Large intestine (tissue), 3 donors: ENCODE data around the gene GRAMD2A. TPM values are rescaled to one million over a fixed set of nuclear protein-coding genes. Genes with fewer than 3 reads are reported as not detected.
A peak's percentile ranks its signal among the peaks of the same experiment; 100 is the strongest.

Experiments used
- DNase-seq, 2 donors: peaks; one replicate each; pipeline versions ENCODE4 v3.0.0 to v3.0.0-alpha.2; 2013
- H3K27ac ChIP-seq: one replicate; pipeline ENCODE4 v1.5.1; 2013; ENCODE audit warnings: low read length
- H3K27me3 ChIP-seq: 2 replicates; pipeline ENCODE4 v1.6.1; 2013; ENCODE audit warnings: low read length; ENCODE audit not compliant: control insufficient read depth, insufficient read depth
- H3K36me3 ChIP-seq: 2 replicates; pipeline ENCODE4 v1.6.1; 2013; ENCODE audit warnings: low read length; ENCODE audit not compliant: control insufficient read depth, insufficient read depth
- H3K4me1 ChIP-seq: one replicate; pipeline ENCODE4 v1.6.1; 2013; ENCODE audit warnings: low read length; ENCODE audit not compliant: control insufficient read depth, insufficient read depth
- H3K4me3 ChIP-seq: one replicate; pipeline ENCODE4 v1.5.1; 2013; ENCODE audit warnings: low read length
- H3K9me3 ChIP-seq: one replicate; pipeline ENCODE4 v1.6.1; 2013; ENCODE audit warnings: mild to moderate bottlenecking, low read depth, low read length, moderate library complexity; ENCODE audit not compliant: control insufficient read depth
- WGBS: methylation state at CpG from one replicate; pipeline ENCODE4 v1.1.5; 2013; ENCODE audit warnings: low lambda C conversion rate; ENCODE audit not compliant: insufficient coverage; 5-methylcytosine and 5-hydroxymethylcytosine counted together
- polyA plus RNA-seq: library from polyadenylated mRNA; unstranded; fragments of 120-200 nt; gene quantifications from one replicate; pipeline ENCODE4 v1.2.1, GENCODE V29; 2013

The GRAMD2A gene
- polyA plus RNA-seq, 1 donor, result 11.5 TPM

DNA sequence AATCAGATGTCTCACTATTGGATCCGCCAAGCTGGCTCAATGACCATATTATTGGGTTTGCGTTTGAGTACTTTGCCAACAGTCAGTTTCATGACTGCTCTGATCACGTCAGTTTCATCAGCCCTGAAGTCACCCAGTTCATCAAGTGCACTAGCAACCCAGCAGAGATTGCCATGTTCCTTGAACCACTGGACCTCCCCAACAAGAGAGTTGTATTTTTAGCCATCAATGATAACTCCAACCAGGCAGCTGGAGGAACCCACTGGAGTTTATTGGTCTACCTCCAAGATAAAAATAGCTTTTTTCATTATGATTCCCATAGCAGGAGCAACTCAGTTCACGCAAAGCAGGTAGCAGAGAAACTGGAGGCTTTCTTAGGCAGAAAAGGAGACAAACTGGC is 57.9 kb downstream of the GRAMD2A start:
- Histone ChIP-seq H3K36me3 (no peaks in the 10 kb centered on the region), H3K27me3 (no peaks in the 10 kb centered on the region), H3K4me3 (no peak overlapping the region), H3K4me1 (no peaks in the 10 kb centered on the region), H3K9me3 (no peaks in the 10 kb centered on the region), H3K27ac (no peak overlapping the region)
- no CpG with 5 or more reads among the region's 4 CpGs for WGBS
- no peak for DNase-seq

DNA sequence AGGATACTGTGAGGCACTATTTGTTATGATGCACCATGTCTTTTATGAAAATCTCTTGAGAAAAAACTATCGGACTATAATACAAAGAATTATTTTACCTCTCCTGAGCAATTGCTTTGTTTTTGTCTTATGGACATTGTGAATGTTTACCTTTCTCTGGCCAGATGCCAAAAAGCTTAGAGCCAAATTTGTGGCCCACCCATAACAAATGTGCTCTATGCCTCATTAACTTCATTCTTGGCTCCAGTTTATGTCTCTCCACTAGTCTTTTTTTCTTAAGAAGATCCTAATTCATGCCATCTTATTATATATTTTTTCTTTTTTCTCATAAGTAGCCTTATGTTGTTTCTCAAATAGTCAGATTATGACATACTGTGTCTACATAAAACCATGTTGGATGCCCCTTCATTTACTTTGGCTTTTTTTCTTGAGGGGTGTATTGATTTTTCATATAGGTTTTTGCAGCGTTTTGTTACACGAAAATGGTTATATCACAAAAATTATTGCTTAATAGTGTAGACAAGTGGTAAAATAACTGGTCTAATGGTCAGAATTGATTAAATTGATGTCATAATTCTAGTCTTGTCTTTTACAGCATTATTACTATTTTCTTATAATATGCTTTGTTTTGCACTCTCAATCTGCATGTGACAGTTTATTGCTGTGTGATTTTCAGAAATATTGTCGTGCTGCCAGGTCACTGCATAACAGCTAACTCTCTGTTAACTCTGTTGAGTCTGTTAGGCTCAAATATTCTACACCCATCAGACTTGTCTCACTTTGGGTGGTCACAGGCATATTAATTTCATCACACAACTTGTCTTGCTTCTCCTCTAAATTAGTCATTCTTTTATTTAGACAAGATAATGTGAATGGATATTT is 61.2 kb downstream of the GRAMD2A start:
- DNase-seq, result no peak
- WGBS, result 73% methylated on average over 3 of the region's 4 CpGs
- H3K27me3 ChIP-seq, result no peaks in the 10 kb centered on the region

DNA sequence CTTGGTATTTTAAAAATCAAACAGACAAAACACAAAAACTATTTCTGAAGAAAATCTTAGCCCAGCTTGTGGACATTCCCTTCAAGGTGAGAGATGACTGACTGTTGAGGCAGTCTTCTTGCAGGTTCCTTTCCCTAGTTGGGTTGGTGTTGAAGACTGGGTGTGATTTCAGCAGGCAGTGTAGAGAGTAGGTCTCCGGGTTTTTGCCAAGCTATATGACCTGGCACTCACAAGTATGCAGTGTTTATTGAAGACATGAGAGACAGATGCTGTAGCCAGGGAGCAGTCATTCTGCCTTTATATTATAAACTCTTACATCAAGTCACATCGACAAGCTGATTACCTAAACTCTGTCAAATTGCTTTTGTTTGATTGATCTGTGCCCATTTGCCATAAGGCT is 61.9 kb downstream of the GRAMD2A start:
- no peak overlapping the region for H3K4me3 ChIP-seq
- no peaks in the 10 kb centered on the region for H3K4me1 ChIP-seq
- H3K27ac ChIP-seq, result no peak overlapping the region
- H3K27me3 ChIP-seq, result no peaks in the 10 kb centered on the region
- no peak for DNase-seq
- no peaks in the 10 kb centered on the region for H3K36me3 ChIP-seq
- WGBS, result no CpG with 5 or more reads among the region's 2 CpGs
- H3K9me3 ChIP-seq, result no peaks in the 10 kb centered on the region

More for the DNA sequence above, 61.2 kb downstream of the GRAMD2A start:
- Histone ChIP-seq H3K9me3 (no peaks in the 10 kb centered on the region), H3K36me3 (no peaks in the 10 kb centered on the region), H3K4me1 (no peaks in the 10 kb centered on the region), H3K27ac (no peak overlapping the region), H3K4me3 (no peak overlapping the region)

DNA sequence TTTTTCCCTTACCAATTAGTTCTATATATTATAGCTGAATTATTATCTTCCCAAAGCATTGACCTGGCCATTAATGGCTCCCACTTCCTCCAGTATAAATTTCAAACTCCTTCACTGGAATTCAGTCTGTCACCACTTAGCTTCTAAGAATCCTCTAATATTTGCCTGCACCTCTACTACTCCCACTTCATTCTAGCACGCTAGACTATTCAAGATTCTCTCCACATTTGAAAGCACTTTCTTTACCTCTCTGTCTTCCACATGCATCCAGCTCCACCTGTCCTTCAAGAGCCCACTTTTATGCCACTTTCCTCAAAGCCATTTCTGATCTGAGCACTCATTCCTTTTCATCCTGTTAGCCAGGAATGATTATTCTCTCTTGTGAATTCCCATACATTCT is 64.4 kb downstream of the GRAMD2A start:
- Histone ChIP-seq H3K36me3 (no peaks in the 10 kb centered on the region), H3K27me3 (no peaks in the 10 kb centered on the region), H3K4me3 (no peak overlapping the region), H3K27ac (no peak overlapping the region), H3K4me1 (no peaks in the 10 kb centered on the region), H3K9me3 (no peaks in the 10 kb centered on the region)
- no peak for DNase-seq
- 88% methylated on average over 1 of the region's 1 CpG for WGBS

DNA sequence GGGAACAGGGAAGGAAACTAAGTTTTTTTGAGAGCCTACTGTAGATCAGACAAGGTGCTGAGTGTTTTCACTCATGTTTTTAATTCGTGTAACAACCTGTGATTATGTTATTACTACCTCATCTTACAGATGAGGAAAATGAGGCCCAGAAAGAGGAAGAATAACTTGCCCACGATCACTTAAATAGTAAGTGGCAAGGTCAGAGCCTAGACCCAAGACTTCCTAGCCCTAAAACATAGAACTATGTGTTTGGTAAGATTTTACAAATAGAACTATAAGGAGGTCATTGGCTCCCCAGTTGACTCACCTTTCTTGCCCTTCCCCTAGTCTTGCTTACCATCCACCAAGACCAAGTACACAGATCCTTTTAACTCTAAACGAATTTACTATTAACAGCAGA is 65.7 kb downstream of the GRAMD2A start:
- no peaks in the 10 kb centered on the region for H3K9me3 ChIP-seq
- 90% methylated on average over 2 of the region's 3 CpGs for WGBS
- H3K27ac ChIP-seq, result no peak overlapping the region
- no peaks in the 10 kb centered on the region for H3K27me3 ChIP-seq
- H3K4me1 ChIP-seq, result no peaks in the 10 kb centered on the region
- no peaks in the 10 kb centered on the region for H3K36me3 ChIP-seq
- H3K4me3 ChIP-seq, result no peak overlapping the region
- no peak for DNase-seq

DNA sequence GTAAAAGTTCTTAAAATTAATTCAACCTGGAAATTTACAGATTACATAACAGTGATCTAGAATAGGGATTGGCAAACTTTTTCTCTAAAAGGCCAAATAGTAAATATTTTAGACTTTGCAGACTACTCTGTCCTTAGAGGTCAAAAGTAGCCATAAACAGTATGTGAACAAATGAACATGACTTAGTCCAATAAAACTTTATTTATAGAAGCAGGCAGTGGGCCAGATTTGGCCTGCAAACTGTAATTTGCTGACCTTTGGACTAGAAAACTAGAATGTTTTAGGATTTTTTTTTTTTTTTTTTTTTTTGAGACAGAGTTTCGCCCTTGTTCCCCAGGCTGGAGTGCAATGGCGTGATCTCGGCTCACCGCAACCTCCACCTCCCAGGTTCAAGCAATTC is 67.3 kb downstream of the GRAMD2A start:
- Histone ChIP-seq H3K9me3 (no peaks in the 10 kb centered on the region), H3K36me3 (no peaks in the 10 kb centered on the region), H3K4me3 (no peak overlapping the region), H3K27me3 (no peaks in the 10 kb centered on the region), H3K4me1 (no peaks in the 10 kb centered on the region), H3K27ac (no peak overlapping the region)
- no CpG with 5 or more reads among the region's 4 CpGs for WGBS
- DNase-seq, result no peak

DNA sequence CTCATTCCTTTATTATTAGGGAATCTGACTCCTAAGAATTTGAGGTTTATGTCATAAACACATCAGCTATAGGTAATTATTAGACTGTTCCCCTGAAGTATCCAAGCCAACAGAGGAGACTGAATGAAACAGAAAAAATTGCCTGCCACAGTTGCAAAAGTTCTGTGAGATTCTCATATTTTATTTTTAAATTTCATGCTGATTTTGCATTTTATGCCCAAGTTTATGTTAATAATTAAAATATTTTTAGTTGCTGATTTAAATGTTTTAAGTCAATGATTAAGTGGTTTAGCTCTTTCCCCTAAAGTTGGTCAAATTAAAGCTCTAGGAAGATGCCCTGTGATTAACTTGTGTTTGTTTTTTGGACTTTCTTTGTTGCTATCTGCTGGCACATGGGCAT is 69.2 kb downstream of the GRAMD2A start:
- Histone ChIP-seq H3K4me3 (no peak overlapping the region), H3K9me3 (no peaks in the 10 kb centered on the region), H3K4me1 (no peaks in the 10 kb centered on the region), H3K36me3 (no peaks in the 10 kb centered on the region), H3K27ac (no peak overlapping the region), H3K27me3 (no peaks in the 10 kb centered on the region)
- no peak for DNase-seq

DNA sequence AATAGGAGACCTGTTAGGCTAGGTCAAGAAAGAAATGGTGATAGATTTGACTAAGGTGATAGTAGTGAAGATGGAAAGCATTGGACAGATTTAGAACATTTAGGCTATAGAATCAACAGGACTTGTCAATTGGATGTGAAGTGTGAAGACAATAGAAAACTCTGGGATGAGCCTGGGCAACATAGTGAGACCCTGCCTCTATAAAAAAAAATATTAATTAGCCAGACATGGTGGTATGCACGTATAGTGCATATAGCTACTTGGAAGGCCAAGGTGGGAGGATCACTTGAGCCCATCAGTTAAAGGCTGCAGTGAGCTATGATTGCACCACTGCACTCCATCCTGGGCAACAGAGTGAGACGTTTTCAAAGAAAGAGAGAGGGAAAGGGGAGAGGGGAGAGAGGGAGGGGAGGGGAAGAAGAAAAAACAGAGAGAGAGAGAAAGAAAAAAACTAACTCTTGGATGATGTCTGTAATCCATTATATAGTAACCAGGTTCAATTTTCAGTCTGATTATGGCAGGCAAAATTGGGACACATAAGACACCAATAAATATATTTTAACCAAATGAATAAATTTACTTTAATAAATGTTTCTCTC is 69.8 kb downstream of the GRAMD2A start:
- H3K4me1 ChIP-seq, result no peaks in the 10 kb centered on the region
- H3K4me3 ChIP-seq, result no peak overlapping the region
- no peaks in the 10 kb centered on the region for H3K36me3 ChIP-seq
- H3K9me3 ChIP-seq, result no peaks in the 10 kb centered on the region
- 20% methylated on average over 1 of the region's 2 CpGs for WGBS
- H3K27me3 ChIP-seq, result no peaks in the 10 kb centered on the region
- no peak overlapping the region for H3K27ac ChIP-seq
- DNase-seq, result no peak

DNA sequence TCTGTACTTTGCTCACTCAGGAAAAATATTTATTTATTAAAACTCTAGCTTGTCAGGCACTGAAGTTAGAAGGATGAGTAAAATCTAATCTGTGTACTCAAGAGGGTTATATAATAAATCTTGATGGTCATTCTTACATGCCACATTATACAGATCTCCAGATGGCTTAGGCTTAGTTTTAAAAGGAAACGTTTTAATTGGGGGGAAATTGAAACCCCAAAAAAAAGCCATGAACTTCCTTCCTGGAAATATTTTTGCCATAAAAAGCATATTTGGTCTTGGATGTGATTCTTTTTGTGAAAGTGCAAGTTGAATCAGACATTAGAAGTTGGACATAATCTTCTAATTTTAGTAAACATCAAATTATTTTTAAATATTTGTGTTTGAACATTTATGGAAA is 73.4 kb downstream of the GRAMD2A start:
- DNase-seq, result no peak
- no peaks in the 10 kb centered on the region for H3K36me3 ChIP-seq
- no peak overlapping the region for H3K4me3 ChIP-seq
- peaks cover under 1% of the 10 kb centered on the region for H3K4me1 ChIP-seq
- no CpG with 5 or more reads among the region's 1 CpG for WGBS
- no peaks in the 10 kb centered on the region for H3K27me3 ChIP-seq
- no peaks in the 10 kb centered on the region for H3K9me3 ChIP-seq
- no peak overlapping the region for H3K27ac ChIP-seq

DNA sequence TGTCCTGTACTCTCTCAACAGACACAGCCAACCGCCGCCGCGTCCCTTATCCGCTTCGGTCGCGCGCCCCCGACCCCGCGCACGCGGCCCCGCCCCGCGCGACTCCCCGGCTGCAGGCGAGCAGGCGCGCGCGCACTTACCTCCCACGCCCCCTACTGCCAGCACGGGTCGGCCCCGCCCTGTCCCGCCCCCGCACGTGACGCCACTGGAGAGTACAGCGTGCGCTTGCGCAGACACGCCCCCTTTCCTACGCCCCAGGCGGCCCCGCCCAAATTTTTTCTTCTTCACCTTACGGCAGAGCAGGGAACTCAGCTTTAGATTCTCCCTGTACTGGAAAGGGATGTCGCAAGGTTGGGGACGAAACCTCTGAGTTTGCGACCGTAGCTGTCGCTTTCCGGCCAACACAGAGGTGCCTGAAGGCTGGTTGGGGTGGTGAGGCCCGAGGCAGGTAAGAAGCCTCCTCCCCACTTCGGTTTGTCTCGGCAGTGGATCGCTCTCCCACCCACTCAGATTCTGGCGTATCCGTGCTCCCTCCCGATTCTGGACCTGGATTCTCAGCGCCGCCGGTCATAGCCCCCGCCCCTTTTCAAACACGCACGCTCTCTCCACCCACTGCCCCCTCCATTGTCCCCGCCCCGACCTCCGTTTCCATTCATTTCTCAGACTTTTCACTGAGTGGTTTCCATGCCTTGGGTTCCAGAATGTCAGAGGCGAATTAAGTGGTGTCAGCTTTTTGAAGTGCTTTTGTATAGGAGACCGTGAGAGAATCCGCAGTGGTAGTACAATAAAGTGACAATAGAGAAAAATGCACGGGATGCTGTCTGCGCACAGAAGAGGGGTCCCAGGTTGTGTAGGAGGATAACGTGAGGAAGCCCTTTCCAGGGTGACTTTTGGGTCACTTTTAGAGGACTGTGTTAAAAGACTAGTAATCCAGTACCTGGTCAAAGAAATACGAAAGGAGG is 79.3 kb downstream of the GRAMD2A start, which contains the start of the genes MYO9A and SENP8:
Gene MYO9A, minus strand, starts transcription at position 134 of the 962 bp plus-strand sequence. CDS start 71,587 bp downstream, outside the sequence.
Gene SENP8, plus strand, starts transcription at position 387 of the 962 bp plus-strand sequence. CDS start 21,221 bp downstream, outside the sequence.
- no peaks in the 10 kb centered on the region for H3K36me3 ChIP-seq
- 3% methylated on average over 3 of the region's 69 CpGs for WGBS
- H3K4me1 ChIP-seq, result peaks cover 4% of the 10 kb centered on the region
- DNase-seq, result peak; percentile 99
- no peaks in the 10 kb centered on the region for H3K9me3 ChIP-seq
- peak within 1 kb of the TSS; percentile 93 for H3K4me3 ChIP-seq
- H3K27ac ChIP-seq, result peak within 1 kb of the TSS; percentile 92
- no peaks in the 10 kb centered on the region for H3K27me3 ChIP-seq
